AG10803 (cell line): ENCODE data around the gene ANKUB1.

Experiments
- DNase-seq: peaks from one replicate; pipeline ENCODE4 v3.0.0; 2010; ENCODE audit warnings: low read depth
- H3K4me3 ChIP-seq: 2 replicates; pipeline ENCODE4 v1.5.1; 2011; ENCODE audit warnings: mild to moderate bottlenecking, low read length, control low read depth
- TF ChIP-seq, protein P1 (sequence below): conservative IDR thresholded peaks from 2 replicates; pipeline ENCODE4 v1.5.1; 2011; ENCODE audit warnings: mild to moderate bottlenecking, low read length, control low read depth, inconsistent platforms

ANKUB1 gene

DNA sequence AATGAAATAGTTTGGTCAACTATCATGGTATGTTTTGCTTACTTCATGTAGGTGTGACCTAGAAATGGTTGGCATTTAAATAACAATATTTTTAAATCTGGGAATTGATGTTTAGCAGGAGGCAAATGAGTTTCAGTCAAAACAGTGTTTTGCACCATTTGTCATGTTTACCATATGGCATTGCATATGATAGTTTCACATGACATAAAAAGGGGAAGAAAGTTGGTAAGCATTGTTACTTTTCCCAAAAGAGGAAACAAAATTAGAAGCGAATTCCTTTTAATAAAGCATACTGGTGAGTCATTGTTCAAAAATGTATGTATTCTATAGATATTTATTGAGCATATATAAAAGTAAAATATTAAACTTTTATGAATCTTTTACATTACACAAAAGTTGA, 23.0 kb upstream of the ANKUB1 start:
- TF ChIP-seq, protein P1, sequence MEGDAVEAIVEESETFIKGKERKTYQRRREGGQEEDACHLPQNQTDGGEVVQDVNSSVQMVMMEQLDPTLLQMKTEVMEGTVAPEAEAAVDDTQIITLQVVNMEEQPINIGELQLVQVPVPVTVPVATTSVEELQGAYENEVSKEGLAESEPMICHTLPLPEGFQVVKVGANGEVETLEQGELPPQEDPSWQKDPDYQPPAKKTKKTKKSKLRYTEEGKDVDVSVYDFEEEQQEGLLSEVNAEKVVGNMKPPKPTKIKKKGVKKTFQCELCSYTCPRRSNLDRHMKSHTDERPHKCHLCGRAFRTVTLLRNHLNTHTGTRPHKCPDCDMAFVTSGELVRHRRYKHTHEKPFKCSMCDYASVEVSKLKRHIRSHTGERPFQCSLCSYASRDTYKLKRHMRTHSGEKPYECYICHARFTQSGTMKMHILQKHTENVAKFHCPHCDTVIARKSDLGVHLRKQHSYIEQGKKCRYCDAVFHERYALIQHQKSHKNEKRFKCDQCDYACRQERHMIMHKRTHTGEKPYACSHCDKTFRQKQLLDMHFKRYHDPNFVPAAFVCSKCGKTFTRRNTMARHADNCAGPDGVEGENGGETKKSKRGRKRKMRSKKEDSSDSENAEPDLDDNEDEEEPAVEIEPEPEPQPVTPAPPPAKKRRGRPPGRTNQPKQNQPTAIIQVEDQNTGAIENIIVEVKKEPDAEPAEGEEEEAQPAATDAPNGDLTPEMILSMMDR: no peak
- H3K4me3 ChIP-seq: no peak overlapping the region
- no peak for DNase-seq

DNA sequence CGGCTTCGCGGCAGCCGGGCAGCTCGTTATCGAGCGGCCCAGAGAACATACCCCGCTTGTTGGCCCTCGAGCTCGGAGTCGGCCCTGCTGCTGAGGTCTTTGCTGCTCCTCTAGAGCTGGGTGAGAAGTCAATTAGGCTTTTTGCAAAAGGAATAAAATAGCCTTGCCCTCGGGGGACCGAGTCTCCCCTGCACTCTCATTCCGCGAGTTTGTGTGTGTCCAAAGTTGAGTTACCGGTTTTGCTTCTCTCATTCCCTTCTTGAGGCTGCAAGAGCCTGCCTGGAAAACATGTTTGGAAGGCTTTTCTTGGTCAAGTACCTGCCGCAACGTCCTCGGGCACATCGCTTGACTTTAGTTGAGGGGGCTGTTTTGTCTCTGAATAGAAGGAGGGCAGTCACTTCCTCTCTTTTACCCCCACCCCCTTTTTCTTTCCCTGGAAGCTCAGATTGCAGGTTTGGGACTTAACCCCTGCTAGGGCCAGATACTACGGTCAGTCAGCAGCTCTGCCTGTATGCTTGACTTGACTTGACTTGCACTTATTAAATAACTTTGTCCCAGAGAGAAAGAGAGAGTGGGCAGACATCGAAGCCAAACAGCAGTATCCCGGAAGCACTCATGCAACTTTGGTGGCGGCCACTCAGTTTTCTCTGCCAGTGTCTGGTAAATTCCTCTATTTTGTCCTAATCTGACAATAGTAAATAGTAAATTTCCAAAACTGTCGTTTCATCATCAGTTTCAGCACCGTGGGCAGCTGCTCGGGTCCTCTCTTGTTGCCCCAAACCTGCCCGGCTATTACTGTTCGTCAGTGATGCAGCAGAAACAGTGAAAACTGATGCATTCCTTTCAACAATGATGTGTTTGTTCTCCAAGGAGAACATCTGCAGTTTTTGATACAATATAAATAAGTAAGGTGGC, 21.3 kb upstream of the ANKUB1 start:
- DNase-seq: peak; percentile 36
- TF ChIP-seq, protein P1: no peak
- H3K4me3 ChIP-seq: peak overlapping the region; percentile 83

DNA sequence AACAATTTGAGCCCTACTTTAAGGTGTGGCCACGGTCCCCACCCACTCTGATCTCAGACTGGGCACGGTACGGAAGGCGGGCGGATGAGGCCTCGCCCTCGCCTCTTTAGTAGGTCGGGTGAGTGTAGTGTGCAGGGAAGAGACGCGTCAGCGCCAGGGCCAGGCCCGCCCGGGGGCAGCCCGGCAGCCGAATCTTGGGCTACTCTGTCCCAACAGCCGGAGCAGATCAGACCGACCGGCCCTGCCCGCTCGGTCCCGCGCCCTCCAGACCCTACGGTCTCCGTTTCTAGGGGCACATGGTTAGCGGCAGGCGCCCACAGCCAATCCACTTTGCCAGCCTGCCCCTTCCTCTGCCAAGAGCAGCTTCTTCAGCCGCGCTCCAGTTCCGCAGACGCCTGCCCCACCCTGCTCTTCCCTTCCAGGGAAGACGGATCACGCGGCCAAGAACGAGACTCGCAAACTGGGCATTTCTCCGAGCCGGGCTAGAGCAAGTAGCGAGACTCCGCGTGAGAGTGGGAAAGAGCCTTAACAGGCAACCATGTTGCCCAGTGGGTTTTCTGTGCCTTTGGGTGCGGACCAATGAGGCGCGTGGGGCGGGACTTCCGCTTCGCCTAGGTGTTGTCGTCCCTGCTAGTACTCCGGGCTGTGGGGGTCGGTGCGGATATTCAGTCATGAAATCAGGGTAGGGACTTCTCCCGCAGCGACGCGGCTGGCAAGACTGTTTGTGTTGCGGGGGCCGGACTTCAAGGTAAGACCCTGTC, 20.4 kb upstream of the ANKUB1 start, which contains the start of gene RNF13:
TSS of gene RNF13 (plus strand) at position 610 of the 761 bp plus-strand sequence. CDS start 32,812 bp downstream, outside the sequence.
- peak within 1 kb of the TSS; percentile 83 for H3K4me3 ChIP-seq
- DNase-seq: peak; percentile 97
- TF ChIP-seq, protein P1: no peak

DNA sequence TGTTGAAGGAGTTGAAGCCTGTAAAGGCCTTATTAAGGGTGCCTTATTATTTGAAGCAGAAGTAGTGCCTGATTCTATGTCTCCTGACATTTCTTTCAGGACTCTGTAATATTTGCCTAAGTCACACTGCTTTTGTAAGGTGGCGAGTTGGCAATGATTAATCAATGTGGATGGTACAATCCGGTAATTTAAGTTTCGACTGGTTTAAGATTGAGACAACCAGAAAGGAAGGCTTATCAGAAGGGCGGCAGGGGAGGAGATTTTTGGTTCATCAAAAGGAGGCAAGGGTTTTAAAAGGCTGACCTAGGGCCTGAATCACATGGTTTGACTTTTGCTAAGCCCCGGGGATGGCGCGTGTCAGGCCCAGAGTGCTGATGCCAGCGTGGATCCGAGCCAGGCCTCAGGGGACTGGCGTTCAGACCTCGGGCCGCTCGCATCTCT, 19.8 kb upstream of the ANKUB1 start:
- TF ChIP-seq, protein P1: no peak
- DNase-seq: no peak
- H3K4me3 ChIP-seq: peak overlapping the region; percentile 83

DNA sequence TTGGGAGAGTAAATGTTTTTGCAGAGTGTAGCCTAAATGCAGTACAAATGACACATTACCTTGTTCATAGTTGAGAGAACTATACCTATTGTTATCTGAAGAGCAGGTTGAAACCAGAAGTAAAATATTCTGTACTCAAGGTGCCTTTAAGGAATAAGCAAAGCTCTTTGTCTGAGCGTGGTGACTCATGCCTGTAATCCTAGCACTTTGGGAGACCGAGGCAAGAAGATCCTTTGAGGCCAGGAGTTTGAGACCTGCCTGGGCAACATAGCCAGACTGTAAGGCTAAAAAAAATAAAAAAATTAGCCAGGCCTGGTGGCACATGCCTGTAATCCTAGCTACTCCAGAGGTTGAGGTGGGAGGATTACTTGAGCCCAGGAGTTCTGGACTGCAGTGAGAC, 18.5 kb upstream of the ANKUB1 start:
- no peak overlapping the region for H3K4me3 ChIP-seq
- DNase-seq: no peak
- TF ChIP-seq, protein P1: no peak

DNA sequence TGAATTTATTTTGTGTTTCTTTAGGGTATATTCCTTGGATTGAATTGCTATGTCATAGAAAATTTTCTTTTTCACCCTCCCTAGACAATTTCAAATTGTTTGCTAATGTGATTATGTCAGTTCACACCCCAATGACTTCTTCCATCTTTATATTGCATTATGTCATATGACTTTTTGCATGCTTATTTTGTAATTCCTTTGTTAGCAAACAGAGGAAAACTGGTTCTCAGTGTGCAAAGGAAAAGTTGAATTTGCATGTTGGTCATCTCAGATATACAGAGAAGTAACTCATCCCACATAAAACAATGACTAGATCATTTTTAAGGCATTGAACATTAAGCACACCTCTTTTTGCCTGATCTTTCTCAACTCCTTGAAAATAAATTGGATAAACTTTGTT, 17.3 kb upstream of the ANKUB1 start:
- no peak for DNase-seq
- TF ChIP-seq, protein P1: no peak
- no peak overlapping the region for H3K4me3 ChIP-seq
